Upper lobe of right lung (tissue), 1 donor: ENCODE measurements around the gene SLX9. TPM values are rescaled to one million over a fixed set of nuclear protein-coding genes. Genes with fewer than 3 reads are reported as not detected.

Experiments used
- ATAC-seq: fragments of 200-7000 bp; cut with Tn5 transposase; one replicate; pipeline ENCODE4 v1.9.1; 2020; ENCODE audit warnings: mild to moderate bottlenecking, moderate library complexity
- DNase-seq: peaks from one replicate; pipeline ENCODE4 v3.0.0-alpha.2; 2020
- H3K27ac ChIP-seq: fragments of 200-600 bp; one replicate; pipeline ENCODE4 v1.8.0; 2022
- H3K27me3 ChIP-seq: fragments of 200-600 bp; one replicate; pipeline ENCODE4 v1.8.0; 2022; ENCODE audit warnings: mild to moderate bottlenecking
- H3K36me3 ChIP-seq: fragments of 200-600 bp; one replicate; pipeline ENCODE4 v1.8.0; 2022
- H3K4me1 ChIP-seq: fragments of 200-600 bp; one replicate; pipeline ENCODE4 v1.8.0; 2022
- H3K4me3 ChIP-seq: fragments of 200-600 bp; one replicate; pipeline ENCODE4 v1.8.0; 2022; ENCODE audit warnings: mild to moderate bottlenecking
- H3K9me3 ChIP-seq: fragments of 200-600 bp; one replicate; pipeline ENCODE4 v1.8.0; 2022
- intact Hi-C: fragments of 100-400 bp; cut with DNase I; formaldehyde crosslinking; loops from one replicate; pipeline ENCODE4 v1.11.0; 2022
- total RNA-seq: library from RNA; stranded (reverse); fragmentation: NEBNext Ultra II Directional; extraction: Animal tissue kit (Norgen Biotek cat#: 25700); gene quantifications from one replicate; pipeline ENCODE4 v1.2.1, GENCODE V29; 2021
- TF ChIP-seq, protein P1 (sequence below): fragments of 200-600 bp; IDR thresholded peaks from one replicate; pipeline ENCODE4 v1.8.0; 2022; ENCODE audit warnings: antibody characterized with exemption
- donor health status: DM: no; HTN: yes; CAD: no; lungs with severe emphysema.

The SLX9 gene
- total RNA-seq, 1 donor from 2014 or later, result 22.8 TPM

DNA sequence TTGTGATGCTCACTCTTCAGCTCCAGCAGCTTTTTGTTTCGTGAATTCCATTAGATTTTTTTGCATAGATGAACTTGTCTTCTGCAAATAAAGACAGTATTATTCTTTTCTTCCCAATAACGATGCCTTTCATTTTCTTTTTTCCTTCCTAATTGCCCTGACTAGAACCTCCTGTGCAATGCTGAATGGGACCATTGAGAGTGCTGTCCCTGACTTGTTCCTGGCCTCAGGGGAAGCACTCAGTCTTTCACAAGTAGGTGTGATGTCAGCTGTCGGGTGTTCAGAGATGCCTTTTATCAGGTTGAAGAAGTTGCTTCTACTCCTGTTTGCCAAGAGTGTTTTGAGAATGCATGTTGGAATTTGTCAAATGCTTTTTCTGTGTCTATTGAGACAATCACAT, 70.3 kb downstream of the SLX9 start:
- DNase-seq, result no peak
- H3K4me1 ChIP-seq, result no peaks in the 10 kb centered on the region
- TF ChIP-seq, protein P1, sequence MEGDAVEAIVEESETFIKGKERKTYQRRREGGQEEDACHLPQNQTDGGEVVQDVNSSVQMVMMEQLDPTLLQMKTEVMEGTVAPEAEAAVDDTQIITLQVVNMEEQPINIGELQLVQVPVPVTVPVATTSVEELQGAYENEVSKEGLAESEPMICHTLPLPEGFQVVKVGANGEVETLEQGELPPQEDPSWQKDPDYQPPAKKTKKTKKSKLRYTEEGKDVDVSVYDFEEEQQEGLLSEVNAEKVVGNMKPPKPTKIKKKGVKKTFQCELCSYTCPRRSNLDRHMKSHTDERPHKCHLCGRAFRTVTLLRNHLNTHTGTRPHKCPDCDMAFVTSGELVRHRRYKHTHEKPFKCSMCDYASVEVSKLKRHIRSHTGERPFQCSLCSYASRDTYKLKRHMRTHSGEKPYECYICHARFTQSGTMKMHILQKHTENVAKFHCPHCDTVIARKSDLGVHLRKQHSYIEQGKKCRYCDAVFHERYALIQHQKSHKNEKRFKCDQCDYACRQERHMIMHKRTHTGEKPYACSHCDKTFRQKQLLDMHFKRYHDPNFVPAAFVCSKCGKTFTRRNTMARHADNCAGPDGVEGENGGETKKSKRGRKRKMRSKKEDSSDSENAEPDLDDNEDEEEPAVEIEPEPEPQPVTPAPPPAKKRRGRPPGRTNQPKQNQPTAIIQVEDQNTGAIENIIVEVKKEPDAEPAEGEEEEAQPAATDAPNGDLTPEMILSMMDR, result no peak
- H3K27me3 ChIP-seq, result peaks cover 7% of the 10 kb centered on the region
- no peak overlapping the region for H3K27ac ChIP-seq
- H3K9me3 ChIP-seq, result no peaks in the 10 kb centered on the region
- H3K36me3 ChIP-seq, result no peaks in the 10 kb centered on the region
- intact Hi-C loops, result no loop called here
- peak; percentile 19 for ATAC-seq
- no peak overlapping the region for H3K4me3 ChIP-seq

DNA sequence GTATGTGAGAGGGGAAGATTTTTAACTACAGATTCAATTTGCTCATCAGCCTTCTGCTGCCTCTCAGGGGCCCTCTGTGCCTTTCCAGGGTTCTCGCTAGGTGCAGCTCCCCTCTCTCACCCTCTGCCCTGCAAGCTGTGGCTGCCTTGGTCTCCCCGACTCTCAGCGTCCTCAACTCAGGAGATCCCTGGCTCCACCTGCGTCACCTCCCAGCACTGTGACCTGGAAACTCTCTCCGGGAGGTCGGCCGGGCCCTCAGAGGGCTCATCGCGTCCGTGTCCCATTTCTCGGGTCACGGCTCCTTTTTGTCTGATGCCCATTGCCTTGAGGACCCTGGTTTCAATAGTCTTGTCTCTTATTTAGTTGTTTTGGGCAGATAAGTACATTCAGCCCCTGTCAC, 71.0 kb downstream of the SLX9 start:
- DNase-seq, result no peak
- no peaks in the 10 kb centered on the region for H3K4me1 ChIP-seq
- H3K27ac ChIP-seq, result no peak overlapping the region
- no peaks in the 10 kb centered on the region for H3K36me3 ChIP-seq
- ATAC-seq, result no peak
- intact Hi-C loops, result no loop called here
- TF ChIP-seq, protein P1, result no peak
- no peaks in the 10 kb centered on the region for H3K9me3 ChIP-seq
- peaks cover 7% of the 10 kb centered on the region for H3K27me3 ChIP-seq
- no peak overlapping the region for H3K4me3 ChIP-seq

DNA sequence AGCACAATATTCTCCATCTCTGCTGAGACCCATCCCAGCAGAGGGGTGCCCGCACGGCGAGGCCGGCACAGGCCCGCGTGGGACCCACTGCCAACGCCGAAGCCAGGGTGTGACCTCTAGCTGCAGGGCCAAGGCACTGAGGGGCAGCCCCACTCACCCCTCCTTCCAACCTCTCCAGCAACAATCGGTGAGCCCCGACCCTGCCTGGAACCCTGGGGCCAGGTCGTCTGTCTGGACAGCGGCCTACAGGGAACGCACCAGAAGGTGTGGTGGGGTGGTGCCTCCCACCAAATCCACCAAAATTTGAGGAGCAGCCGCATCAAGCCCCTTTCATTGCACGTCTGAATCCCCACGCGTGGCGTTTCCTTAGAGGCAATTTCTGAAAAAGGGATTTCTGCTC, 71.6 kb downstream of the SLX9 start:
- Histone ChIP-seq H3K27me3 (peaks cover 7% of the 10 kb centered on the region), H3K4me3 (no peak overlapping the region), H3K9me3 (no peaks in the 10 kb centered on the region), H3K27ac (no peak overlapping the region), H3K36me3 (no peaks in the 10 kb centered on the region), H3K4me1 (no peaks in the 10 kb centered on the region)
- TF ChIP-seq, protein P1, result no peak
- ATAC-seq, result no peak
- DNase-seq, result no peak
- intact Hi-C loops, result no loop called here

DNA sequence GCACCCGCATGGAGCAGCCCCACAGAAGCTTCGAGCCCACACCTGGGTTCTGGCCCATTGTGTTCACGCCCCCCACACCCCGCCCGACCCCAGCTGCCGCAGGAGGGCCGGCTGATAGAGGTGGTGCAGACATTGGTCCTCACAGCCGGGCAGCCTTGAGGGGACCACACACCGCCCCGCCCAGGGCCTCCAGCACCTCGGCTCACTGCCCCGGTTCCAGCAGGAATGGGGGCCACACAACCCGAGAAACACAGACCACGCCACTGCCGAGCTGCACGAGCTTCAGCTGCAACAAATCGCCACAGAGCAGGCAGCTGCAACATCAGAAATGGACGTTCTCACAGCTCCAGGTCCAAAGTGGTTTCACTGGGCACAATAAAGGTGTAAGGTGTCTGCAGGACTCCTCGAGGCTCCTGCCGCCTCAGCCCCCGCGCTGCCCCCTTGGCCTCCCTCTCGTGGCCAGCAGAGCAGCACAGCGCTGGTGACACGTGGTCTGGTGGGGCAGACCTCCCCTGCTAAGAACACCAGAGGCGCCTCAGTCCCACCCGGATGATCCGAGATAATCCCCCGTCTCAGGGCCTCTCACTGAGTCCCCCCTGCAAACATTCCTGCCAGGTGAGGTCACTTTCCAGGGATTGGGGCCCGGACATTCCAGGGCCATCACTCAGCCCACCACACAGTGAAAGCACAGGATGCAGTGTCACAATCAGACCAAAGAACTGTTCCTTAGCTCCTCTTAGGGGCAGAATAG, 72.3 kb downstream of the SLX9 start:
- ATAC-seq (peak; percentile 54), DNase-seq (peak; percentile 61)
- Histone ChIP-seq H3K9me3 (no peaks in the 10 kb centered on the region), H3K36me3 (no peaks in the 10 kb centered on the region), H3K27ac (no peak overlapping the region), H3K4me1 (no peaks in the 10 kb centered on the region), H3K4me3 (no peak overlapping the region), H3K27me3 (peaks cover 7% of the 10 kb centered on the region)
- intact Hi-C loops, result no loop called here
- TF ChIP-seq, protein P1, result no peak

DNA sequence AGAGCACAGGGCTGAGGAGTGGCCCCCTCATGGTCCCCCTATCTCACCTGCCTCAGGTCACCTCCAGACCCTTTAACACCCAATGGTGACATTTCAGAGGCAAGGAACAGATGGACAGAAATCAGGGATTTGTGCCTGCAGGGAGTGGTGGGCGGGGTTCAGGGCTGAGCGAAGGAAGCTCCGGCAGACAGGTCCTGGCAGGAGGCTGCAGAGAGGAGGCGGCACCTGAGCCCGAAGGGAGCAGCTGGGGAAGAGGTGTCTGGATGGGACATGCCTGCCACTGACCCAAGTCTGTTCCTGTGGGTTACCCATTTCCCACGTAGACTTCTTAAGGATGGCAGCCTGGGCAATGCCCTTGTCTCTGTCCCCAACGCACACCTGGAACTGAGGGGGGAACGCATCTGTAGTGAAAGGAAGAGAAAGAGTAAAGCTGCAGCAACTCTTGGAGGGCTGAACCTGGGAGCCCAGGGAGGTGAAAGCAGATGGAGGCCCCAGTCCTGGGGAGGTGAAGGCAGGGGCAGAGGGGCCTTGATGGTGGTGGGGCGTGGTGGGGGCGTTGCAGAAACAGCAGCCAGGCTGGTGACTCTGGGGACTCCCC, 72.9 kb downstream of the SLX9 start:
- TF ChIP-seq, protein P1, result no peak
- ATAC-seq (peak; percentile 4), DNase-seq (peak; percentile 60)
- Histone ChIP-seq H3K36me3 (no peaks in the 10 kb centered on the region), H3K27me3 (peaks cover 8% of the 10 kb centered on the region), H3K4me1 (no peaks in the 10 kb centered on the region), H3K9me3 (no peaks in the 10 kb centered on the region), H3K27ac (no peak overlapping the region), H3K4me3 (no peak overlapping the region)
- intact Hi-C loops, result no loop called here
